ENCODE data around the gene CRTAC1.

DNA sequence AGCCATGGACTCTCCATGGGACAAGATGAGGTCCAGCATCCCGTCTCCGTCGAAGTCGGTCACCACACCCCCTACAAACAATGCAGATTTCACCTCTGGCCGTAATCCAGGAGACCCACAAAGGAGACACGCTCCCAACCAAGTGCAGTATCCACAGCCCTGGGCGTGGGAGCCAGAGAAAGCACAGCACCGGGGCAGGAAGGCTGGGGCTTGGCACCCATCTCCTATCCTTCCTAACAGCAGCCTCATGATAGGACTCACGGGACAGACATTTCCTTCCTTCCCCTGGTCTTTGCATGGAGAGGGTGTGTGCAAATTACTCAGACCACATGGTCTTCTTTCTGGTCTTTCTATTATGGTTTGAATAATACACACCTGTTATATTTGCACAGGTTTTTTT is 134.5 kb downstream of the CRTAC1 start:
- TF ChIP-seq, protein P1, sequence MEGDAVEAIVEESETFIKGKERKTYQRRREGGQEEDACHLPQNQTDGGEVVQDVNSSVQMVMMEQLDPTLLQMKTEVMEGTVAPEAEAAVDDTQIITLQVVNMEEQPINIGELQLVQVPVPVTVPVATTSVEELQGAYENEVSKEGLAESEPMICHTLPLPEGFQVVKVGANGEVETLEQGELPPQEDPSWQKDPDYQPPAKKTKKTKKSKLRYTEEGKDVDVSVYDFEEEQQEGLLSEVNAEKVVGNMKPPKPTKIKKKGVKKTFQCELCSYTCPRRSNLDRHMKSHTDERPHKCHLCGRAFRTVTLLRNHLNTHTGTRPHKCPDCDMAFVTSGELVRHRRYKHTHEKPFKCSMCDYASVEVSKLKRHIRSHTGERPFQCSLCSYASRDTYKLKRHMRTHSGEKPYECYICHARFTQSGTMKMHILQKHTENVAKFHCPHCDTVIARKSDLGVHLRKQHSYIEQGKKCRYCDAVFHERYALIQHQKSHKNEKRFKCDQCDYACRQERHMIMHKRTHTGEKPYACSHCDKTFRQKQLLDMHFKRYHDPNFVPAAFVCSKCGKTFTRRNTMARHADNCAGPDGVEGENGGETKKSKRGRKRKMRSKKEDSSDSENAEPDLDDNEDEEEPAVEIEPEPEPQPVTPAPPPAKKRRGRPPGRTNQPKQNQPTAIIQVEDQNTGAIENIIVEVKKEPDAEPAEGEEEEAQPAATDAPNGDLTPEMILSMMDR (IDR thresholded peaks at IDR 0.05): no peak
- no peak for TF ChIP-seq POLR2A (IDR thresholded peaks at IDR 0.05)

Measured in transverse colon (tissue), 3 donors.